SK-N-SH (cell line): ENCODE data around the gene TGFBR3. TPM values are rescaled to one million over a fixed set of nuclear protein-coding genes. Genes with fewer than 3 reads are reported as not detected.

Experiments used
- CTCF ChIA-PET: fragments of 300-600, 350-600 bp; formaldehyde crosslinking; extraction: SDS; loops from one replicate; lab custom pipeline; 2021; lab: Yijun Ruan, JAX
- POLR2A ChIA-PET: fragments of 350-600 bp; sonication (Branson Sonifier 250); formaldehyde crosslinking; extraction: SDS; loops from one replicate; lab custom pipeline; 2020; ENCODE audit warnings: antibody characterized with exemption, inconsistent platforms; lab: Yijun Ruan, JAX
- DNase-seq: peaks from one replicate; pipeline ENCODE4 v3.0.0; 2012
- H2AFZ ChIP-seq: fragments of 200-600 bp; sonication (generic); 2 replicates; pipeline ENCODE4 v1.8.1; 2016; ENCODE audit warnings: antibody characterized with exemption, mild to moderate bottlenecking, low read depth
- H3F3A ChIP-seq: fragments of 200-600 bp; sonication (generic); replicated peaks from 2 replicates; pipeline ENCODE3; 2016; ENCODE audit warnings: antibody characterized with exemption, mild to moderate bottlenecking; ENCODE audit not compliant: insufficient read depth
- H3K27ac ChIP-seq, 2 experiments: fragments of 200-500 bp in 1 of 2; fragments of 200-600 bp in 1 of 2; sonication (Bioruptor generic) in 1 of 2; sonication (generic), shearing (Covaris generic) in 1 of 2; 2 replicates each; pipeline versions ENCODE4 v1.5.1 to v1.6.1; 2014 to 2016; ENCODE audit warnings: low read depth in 2 of 2, inconsistent platforms in 1 of 2, low read length in 1 of 2, mild to moderate bottlenecking in 1 of 2, mixed read lengths in 1 of 2
- H3K27me3 ChIP-seq: fragments of 200-600 bp; sonication (generic), shearing (Covaris generic); 2 replicates; pipeline ENCODE4 v1.6.1; 2016; ENCODE audit warnings: mixed run types; ENCODE audit not compliant: insufficient read depth
- H3K36me3 ChIP-seq, 2 experiments: fragments of 200-500 bp in 1 of 2; fragments of 200-600 bp in 1 of 2; sonication (Bioruptor generic) in 1 of 2; sonication (generic) in 1 of 2; replicated peaks in 1 of 2; 2 replicates each; pipeline versions ENCODE3 to v1.5.1; 2014 to 2016; ENCODE audit warnings: low read length in 1 of 2, mild to moderate bottlenecking in 1 of 2; ENCODE audit not compliant: insufficient read depth in 2 of 2, control insufficient read depth in 1 of 2
- H3K4me1 ChIP-seq, 2 experiments: fragments of 200-500 bp in 1 of 2; fragments of 200-600 bp in 1 of 2; sonication (Bioruptor generic) in 1 of 2; sonication (generic), shearing (Covaris generic) in 1 of 2; 2 replicates each; pipeline versions ENCODE4 v1.5.1 to v1.6.1; 2014 to 2016; ENCODE audit warnings: low read depth in 1 of 2, low read length in 1 of 2, mixed run types in 1 of 2; ENCODE audit not compliant: insufficient read depth in 2 of 2, control insufficient read depth in 1 of 2
- H3K4me2 ChIP-seq: fragments of 200-600 bp; sonication (generic), shearing (Covaris generic); 2 replicates; pipeline ENCODE4 v1.6.1; 2017; ENCODE audit warnings: mixed run types
- H3K4me3 ChIP-seq, 2 experiments: fragments of 200-500 bp in 1 of 2; fragments of 200-600 bp in 1 of 2; sonication (Bioruptor generic) in 1 of 2; sonication (generic), shearing (Covaris generic) in 1 of 2; 2 replicates each; pipeline versions ENCODE4 v1.5.1 to v1.8.1; 2014 to 2016; ENCODE audit warnings: low read depth in 2 of 2, inconsistent platforms in 1 of 2, low read length in 1 of 2, mild to moderate bottlenecking in 1 of 2, mixed read lengths in 1 of 2, moderate library complexity in 1 of 2
- H3K79me2 ChIP-seq: fragments of 200-600 bp; sonication (generic); 2 replicates; pipeline ENCODE4 v1.8.1; 2017; ENCODE audit warnings: mild to moderate bottlenecking; ENCODE audit not compliant: insufficient read depth
- H3K9ac ChIP-seq: fragments of 200-600 bp; sonication (generic); 2 replicates; pipeline ENCODE4 v1.6.1; 2017; ENCODE audit warnings: mixed run types
- H3K9me2 ChIP-seq: fragments of 200-600 bp; sonication (generic); 2 replicates; pipeline ENCODE4 v1.6.1; 2017; ENCODE audit warnings: mixed run types
- H3K9me3 ChIP-seq: fragments of 200-600 bp; sonication (generic); 2 replicates; pipeline ENCODE4 v1.6.1; 2017; ENCODE audit warnings: mixed run types, mild to moderate bottlenecking, moderate library complexity
- H4K20me1 ChIP-seq: fragments of 200-600 bp; sonication (generic); 2 replicates; pipeline ENCODE4 v1.6.1; 2017; ENCODE audit warnings: mild to moderate bottlenecking, mixed run types; ENCODE audit not compliant: insufficient read depth
- CHD2 ChIP-seq: fragments of 150-350 bp; IDR thresholded peaks from 2 replicates; pipeline ENCODE4 v1.6.1; 2018; ENCODE audit warnings: low read length; ENCODE audit not compliant: partially characterized antibody
- ELF1 ChIP-seq: IDR thresholded peaks from 2 replicates; pipeline ENCODE4 v1.4.0; 2012
- EP300 ChIP-seq, 2 experiments: IDR thresholded peaks; 2 replicates each; pipeline versions ENCODE4 v1.4.0 to v1.6.1; 2012; ENCODE audit warnings: borderline replicate concordance in 1 of 2, low read depth in 1 of 2, low read length in 1 of 2
- FOXJ3 ChIP-seq: sonication (generic); formaldehyde crosslinking; IDR thresholded peaks from 2 replicates; pipeline ENCODE4 v1.5.1; 2020; ENCODE audit warnings: mild to moderate bottlenecking, missing genetic modification reagents
- FOXM1 ChIP-seq: IDR thresholded peaks from 2 replicates; pipeline ENCODE4 v1.4.0; 2012; ENCODE audit warnings: low read depth, mild to moderate bottlenecking
- GATA2 ChIP-seq: sonication (generic); formaldehyde crosslinking; IDR thresholded peaks from 2 replicates; pipeline ENCODE4 v1.5.0; 2020; ENCODE audit warnings: mild to moderate bottlenecking, missing genetic modification reagents
- JUND ChIP-seq: IDR thresholded peaks from 2 replicates; pipeline ENCODE4 v1.4.0; 2012
- MXI1 ChIP-seq: IDR thresholded peaks from 2 replicates; pipeline ENCODE4 v1.6.1; 2012; ENCODE audit warnings: mild to moderate bottlenecking, low read depth, low read length, improper control_type of control experiment
- NRF1 ChIP-seq: IDR thresholded peaks from 2 replicates; pipeline ENCODE4 v1.6.1; 2012; ENCODE audit warnings: low read depth, mild to moderate bottlenecking, low read length
- RAD21 ChIP-seq: IDR thresholded peaks from 2 replicates; pipeline ENCODE4 v1.6.1; 2012; ENCODE audit warnings: mild to moderate bottlenecking, low read length
- RCOR1 ChIP-seq: fragments of 150-350 bp; IDR thresholded peaks from 2 replicates; pipeline ENCODE4 v1.6.1; 2017; ENCODE audit warnings: antibody characterized with exemption, low read length
- SMC3 ChIP-seq: IDR thresholded peaks from 2 replicates; pipeline ENCODE4 v1.6.1; 2012; ENCODE audit warnings: low read depth, low read length, improper control_type of control experiment
- TAF1 ChIP-seq: IDR thresholded peaks from 2 replicates; pipeline ENCODE4 v1.6.1; 2012; ENCODE audit warnings: low read depth, mild to moderate bottlenecking, low read length, moderate library complexity, borderline replicate concordance
- TEAD4 ChIP-seq: IDR thresholded peaks from 2 replicates; pipeline ENCODE4 v1.4.0; 2012; ENCODE audit warnings: mild to moderate bottlenecking, borderline replicate concordance; ENCODE audit not compliant: insufficient read depth
- YY1 ChIP-seq: IDR thresholded peaks from 2 replicates; pipeline ENCODE4 v1.4.0; 2012; ENCODE audit warnings: low read depth, mild to moderate bottlenecking
- WGBS: methylation state at CpG from one replicate; pipeline ENCODE4 v1.1.6; 2017; ENCODE audit warnings: low lambda C conversion rate; 5-methylcytosine and 5-hydroxymethylcytosine counted together
- polyA plus RNA-seq, 3 experiments: library from polyadenylated mRNA; depleted of rRNA; stranded (reverse); fragments of >200 nt; gene quantifications; 2 replicates each; pipeline ENCODE4 v1.2.3, GENCODE V29; 2012
- TF ChIP-seq, protein P1 (sequence below): IDR thresholded peaks from 2 replicates; pipeline ENCODE4 v1.4.0; 2012; ENCODE audit warnings: low read depth, borderline replicate concordance
- TF ChIP-seq, protein P2 (sequence below): IDR thresholded peaks from 2 replicates; pipeline ENCODE4 v1.6.1; 2012; ENCODE audit warnings: mild to moderate bottlenecking, low read depth, low read length, moderate library complexity
- TF ChIP-seq, protein P3 (sequence below): fragments of 200-600 bp; sonication (generic); IDR thresholded peaks from 2 replicates; pipeline ENCODE4 v1.6.1; 2017; ENCODE audit warnings: antibody characterized with exemption, mild to moderate bottlenecking, moderate library complexity
- TF ChIP-seq, protein P4 (sequence below): fragments of 150-350 bp; IDR thresholded peaks from 2 replicates; pipeline ENCODE4 v1.6.1; 2017; ENCODE audit warnings: antibody characterized with exemption, low read length, low read depth, borderline replicate concordance
- TF ChIP-seq, protein P5 (sequence below): IDR thresholded peaks from 2 replicates; pipeline ENCODE4 v1.4.0; 2012; ENCODE audit warnings: low read depth, borderline replicate concordance

TGFBR3 gene
- polyA plus RNA-seq, 1 of the 3 experiments (the other 2 are of a cell fraction) = 0.07 TPM

DNA sequence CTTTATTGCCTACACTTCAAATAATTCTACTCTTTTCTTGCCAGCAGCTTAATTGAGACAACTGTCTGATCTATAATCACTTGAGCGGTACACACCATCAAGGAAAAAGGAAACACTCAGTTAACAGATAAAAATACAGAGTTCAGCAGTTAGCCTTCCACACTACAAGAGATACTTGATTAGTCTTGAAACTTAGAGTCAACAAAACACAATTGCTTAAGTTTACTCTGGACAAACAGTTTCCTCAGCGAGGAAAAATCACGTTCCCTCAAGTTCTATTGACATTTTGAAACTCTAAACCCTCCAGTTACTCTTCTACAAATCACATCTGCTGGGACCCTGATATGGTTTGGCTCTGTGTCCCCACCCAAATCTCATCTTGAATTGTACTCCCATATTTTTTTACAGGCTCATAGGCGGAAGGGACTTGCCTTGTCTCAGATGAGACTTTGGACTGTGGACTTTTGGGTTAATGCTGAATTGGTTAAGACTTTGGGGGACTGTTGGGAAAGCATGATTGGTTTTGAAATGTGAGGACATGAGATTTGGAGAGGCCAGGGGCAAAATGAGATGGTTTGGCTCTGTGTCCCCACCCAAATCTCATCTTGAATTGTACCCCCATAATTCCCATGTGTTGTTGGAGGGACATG is 244.9 kb downstream of the TGFBR3 start:
- no peak overlapping the region for H3K4me3 ChIP-seq

More for the DNA sequence above, 244.9 kb downstream of the TGFBR3 start:
- Histone ChIP-seq H3F3A (no peaks in the 10 kb centered on the region), H3K9me3 (no peaks in the 10 kb centered on the region), H3K27me3 (no peaks in the 10 kb centered on the region; the same call in 1 of the 2 replicates), H3K9me2 (no peaks in the 10 kb centered on the region), H4K20me1 (no peaks in the 10 kb centered on the region), H3K4me1 (no peaks in the 10 kb centered on the region), H3K9ac (no peak overlapping the region), H3K4me2 (no peak overlapping the region), H3K79me2 (no peaks in the 10 kb centered on the region)
- POLR2A ChIA-PET = no interaction called here
- 2% methylated on average over 4 of the region's 4 CpGs for WGBS
- no peak for DNase-seq
- TF ChIP-seq, protein P1, sequence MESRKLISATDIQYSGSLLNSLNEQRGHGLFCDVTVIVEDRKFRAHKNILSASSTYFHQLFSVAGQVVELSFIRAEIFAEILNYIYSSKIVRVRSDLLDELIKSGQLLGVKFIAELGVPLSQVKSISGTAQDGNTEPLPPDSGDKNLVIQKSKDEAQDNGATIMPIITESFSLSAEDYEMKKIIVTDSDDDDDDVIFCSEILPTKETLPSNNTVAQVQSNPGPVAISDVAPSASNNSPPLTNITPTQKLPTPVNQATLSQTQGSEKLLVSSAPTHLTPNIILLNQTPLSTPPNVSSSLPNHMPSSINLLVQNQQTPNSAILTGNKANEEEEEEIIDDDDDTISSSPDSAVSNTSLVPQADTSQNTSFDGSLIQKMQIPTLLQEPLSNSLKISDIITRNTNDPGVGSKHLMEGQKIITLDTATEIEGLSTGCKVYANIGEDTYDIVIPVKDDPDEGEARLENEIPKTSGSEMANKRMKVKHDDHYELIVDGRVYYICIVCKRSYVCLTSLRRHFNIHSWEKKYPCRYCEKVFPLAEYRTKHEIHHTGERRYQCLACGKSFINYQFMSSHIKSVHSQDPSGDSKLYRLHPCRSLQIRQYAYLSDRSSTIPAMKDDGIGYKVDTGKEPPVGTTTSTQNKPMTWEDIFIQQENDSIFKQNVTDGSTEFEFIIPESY = no peak
- TF ChIP-seq RAD21 = no peak
- TF ChIP-seq, protein P2, sequence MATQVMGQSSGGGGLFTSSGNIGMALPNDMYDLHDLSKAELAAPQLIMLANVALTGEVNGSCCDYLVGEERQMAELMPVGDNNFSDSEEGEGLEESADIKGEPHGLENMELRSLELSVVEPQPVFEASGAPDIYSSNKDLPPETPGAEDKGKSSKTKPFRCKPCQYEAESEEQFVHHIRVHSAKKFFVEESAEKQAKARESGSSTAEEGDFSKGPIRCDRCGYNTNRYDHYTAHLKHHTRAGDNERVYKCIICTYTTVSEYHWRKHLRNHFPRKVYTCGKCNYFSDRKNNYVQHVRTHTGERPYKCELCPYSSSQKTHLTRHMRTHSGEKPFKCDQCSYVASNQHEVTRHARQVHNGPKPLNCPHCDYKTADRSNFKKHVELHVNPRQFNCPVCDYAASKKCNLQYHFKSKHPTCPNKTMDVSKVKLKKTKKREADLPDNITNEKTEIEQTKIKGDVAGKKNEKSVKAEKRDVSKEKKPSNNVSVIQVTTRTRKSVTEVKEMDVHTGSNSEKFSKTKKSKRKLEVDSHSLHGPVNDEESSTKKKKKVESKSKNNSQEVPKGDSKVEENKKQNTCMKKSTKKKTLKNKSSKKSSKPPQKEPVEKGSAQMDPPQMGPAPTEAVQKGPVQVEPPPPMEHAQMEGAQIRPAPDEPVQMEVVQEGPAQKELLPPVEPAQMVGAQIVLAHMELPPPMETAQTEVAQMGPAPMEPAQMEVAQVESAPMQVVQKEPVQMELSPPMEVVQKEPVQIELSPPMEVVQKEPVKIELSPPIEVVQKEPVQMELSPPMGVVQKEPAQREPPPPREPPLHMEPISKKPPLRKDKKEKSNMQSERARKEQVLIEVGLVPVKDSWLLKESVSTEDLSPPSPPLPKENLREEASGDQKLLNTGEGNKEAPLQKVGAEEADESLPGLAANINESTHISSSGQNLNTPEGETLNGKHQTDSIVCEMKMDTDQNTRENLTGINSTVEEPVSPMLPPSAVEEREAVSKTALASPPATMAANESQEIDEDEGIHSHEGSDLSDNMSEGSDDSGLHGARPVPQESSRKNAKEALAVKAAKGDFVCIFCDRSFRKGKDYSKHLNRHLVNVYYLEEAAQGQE = no peak
- no peak for TF ChIP-seq EP300 (IDR thresholded peaks at IDR 0.05; ENCODE audit: borderline replicate concordance in 1 of 2, low read depth in 1 of 2, low read length in 1 of 2)
- TF ChIP-seq TEAD4 = no peak
- TF ChIP-seq GATA2 (CRISPR knock-in tag) = no peak
- no peak for TF ChIP-seq FOXJ3 (CRISPR knock-in tag)
- no peak for TF ChIP-seq TAF1
- TF ChIP-seq, protein P3, sequence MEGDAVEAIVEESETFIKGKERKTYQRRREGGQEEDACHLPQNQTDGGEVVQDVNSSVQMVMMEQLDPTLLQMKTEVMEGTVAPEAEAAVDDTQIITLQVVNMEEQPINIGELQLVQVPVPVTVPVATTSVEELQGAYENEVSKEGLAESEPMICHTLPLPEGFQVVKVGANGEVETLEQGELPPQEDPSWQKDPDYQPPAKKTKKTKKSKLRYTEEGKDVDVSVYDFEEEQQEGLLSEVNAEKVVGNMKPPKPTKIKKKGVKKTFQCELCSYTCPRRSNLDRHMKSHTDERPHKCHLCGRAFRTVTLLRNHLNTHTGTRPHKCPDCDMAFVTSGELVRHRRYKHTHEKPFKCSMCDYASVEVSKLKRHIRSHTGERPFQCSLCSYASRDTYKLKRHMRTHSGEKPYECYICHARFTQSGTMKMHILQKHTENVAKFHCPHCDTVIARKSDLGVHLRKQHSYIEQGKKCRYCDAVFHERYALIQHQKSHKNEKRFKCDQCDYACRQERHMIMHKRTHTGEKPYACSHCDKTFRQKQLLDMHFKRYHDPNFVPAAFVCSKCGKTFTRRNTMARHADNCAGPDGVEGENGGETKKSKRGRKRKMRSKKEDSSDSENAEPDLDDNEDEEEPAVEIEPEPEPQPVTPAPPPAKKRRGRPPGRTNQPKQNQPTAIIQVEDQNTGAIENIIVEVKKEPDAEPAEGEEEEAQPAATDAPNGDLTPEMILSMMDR = no peak
- no peak for TF ChIP-seq FOXM1
- TF ChIP-seq SMC3 = no peak
- TF ChIP-seq RCOR1 = no peak
- no peak for TF ChIP-seq ELF1
- no peak for TF ChIP-seq JUND
- TF ChIP-seq, protein P4, sequence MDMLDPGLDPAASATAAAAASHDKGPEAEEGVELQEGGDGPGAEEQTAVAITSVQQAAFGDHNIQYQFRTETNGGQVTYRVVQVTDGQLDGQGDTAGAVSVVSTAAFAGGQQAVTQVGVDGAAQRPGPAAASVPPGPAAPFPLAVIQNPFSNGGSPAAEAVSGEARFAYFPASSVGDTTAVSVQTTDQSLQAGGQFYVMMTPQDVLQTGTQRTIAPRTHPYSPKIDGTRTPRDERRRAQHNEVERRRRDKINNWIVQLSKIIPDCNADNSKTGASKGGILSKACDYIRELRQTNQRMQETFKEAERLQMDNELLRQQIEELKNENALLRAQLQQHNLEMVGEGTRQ = no peak
- TF ChIP-seq YY1 = no peak
- TF ChIP-seq CHD2 = no peak
- TF ChIP-seq, protein P5, sequence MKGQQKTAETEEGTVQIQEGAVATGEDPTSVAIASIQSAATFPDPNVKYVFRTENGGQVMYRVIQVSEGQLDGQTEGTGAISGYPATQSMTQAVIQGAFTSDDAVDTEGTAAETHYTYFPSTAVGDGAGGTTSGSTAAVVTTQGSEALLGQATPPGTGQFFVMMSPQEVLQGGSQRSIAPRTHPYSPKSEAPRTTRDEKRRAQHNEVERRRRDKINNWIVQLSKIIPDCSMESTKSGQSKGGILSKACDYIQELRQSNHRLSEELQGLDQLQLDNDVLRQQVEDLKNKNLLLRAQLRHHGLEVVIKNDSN = no peak
- no peak for TF ChIP-seq NRF1
- no peak for TF ChIP-seq MXI1
- TF ChIP-seq, all 33 proteins: peak for 0
- CTCF ChIA-PET = no interaction called here
- Histone ChIP-seq H3K27ac (no peak overlapping the region), H2AFZ (no peak overlapping the region), H3K36me3 (no peaks in the 10 kb centered on the region)
